SIG-M5 treated with dmso at 0.1 percent for 504 hours (cell line): ENCODE data around the gene ADAM10.
"Not testable (repeated sequence)": the region's sequence is repeated elsewhere in the genome, so short reads cannot be mapped to it uniquely, and the experiment has no call there.

Source experiments
- DNase-seq: peaks from one replicate; lab custom pipeline; 2025; ENCODE audit not compliant: unreplicated experiment; lab: John Stamatoyannopoulos, UW

ADAM10 gene

GRCh38 chr15:58622877-58623276 is 126.6 kb downstream of the ADAM10 start:
- no peak for DNase-seq

GRCh38 chr15:58620268-58620667 is 129.2 kb downstream of the ADAM10 start:
- DNase-seq = not testable (repeated sequence)

DNA sequence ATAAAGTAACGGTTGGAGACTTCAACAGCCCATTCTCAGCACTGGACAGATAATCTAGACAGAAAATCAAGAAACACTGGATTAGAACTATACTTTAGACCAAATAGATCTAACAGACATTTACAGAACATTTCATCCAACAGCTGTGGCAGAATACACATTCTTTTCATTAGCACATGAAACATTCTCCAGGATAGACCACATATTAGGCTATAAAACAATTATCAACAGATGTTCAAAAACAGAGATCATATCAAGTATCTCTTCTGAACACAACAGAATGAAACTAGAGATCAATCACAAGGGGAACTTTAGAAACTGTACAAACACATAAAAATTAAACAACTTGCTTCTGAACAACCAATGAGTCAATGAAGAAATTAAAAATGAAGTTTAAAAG is 133.3 kb downstream of the ADAM10 start:
- no peak for DNase-seq

DNA sequence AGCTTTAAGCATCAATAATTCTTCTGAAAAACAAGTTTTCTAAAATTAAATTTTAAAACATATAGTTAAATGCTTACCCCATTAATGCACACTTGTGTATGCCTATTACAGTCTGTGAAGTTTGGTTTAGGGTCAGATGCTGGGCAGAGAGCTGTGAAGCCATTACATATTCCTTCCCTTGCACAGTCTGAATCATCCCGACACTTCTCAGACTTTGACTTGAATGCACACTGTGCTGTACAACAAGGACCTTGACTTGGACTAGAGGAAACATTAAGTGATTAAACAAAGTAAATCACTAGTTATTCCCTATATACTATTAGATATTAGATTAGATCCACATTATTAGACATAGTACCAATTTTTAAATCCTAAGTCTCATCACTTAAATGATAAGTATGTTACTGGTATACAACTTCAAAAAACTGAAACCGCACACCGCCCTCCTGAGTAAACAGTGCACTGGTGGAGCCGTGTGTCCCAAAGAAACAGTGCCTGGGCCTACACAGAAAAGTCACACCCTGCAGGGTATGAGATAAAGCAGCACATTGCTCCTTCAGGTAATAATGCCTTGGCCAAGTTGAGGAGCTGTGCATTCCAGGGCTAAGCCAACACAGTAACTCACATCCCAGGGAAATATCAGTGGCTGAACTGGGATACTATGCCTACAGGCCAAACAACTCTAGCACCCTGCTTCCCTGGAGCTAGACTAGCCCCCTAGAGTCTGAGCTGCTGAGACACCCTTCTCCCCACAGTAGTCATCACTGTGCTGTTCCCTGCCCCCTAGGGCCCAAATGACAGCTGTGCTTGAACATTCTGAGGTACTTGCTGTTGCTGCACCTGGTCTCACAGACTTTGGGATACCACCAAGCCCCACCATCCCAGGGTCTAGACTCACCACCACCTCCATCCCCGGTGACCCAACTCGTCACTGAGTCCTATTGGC is 137.5 kb downstream of the ADAM10 start:
- DNase-seq = no peak

GRCh38 chr15:58608711-58609110 is 140.8 kb downstream of the ADAM10 start:
- DNase-seq = no peak

DNA sequence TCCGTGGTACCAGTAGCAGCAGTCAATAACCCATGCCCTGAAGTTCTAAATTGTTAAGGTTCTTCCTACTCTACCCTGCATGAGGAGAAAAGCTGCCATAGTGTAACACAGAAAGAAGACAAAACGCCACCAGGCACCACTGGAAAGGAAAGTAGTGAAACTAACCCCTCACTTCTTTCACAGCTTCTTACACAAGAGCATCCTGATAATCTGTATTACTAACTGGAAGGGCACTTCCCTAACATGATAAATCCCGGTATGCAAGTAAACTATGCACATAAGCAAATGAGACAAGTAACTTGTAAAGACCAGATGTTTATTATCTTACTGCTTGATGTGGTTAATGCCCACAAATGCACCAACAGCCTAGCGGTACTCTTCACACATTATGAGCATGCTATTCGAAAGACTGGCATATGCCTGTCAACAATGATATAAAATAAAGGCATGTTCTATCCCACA is 141.3 kb downstream of the ADAM10 start:
- no peak for DNase-seq

DNA sequence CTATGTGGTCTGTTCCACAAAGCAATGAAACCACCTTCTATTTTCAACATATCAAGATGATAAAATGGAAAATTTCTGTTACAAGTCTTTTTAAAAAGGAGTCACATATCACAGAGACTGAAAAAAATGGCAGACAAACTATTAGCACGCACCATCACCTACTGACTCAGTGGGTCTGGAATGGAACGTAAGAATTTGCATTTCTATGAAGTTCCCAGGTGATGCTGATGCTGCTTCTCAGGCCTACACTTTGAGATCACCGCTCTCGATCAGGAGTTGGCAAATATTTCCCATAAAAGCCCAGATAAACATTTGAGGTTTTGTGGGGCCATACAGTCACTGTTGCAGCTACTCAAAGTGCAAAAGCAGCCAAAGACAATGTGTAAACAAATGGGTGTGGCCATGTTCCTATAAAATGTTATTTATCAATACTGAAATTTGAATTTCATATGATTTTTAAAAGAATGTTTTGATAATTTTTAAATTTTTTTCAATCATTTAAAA is 142.9 kb downstream of the ADAM10 start:
- no peak for DNase-seq

- no peak for DNase-seq
These were observed 143.5 kb downstream of the ADAM10 start for GRCh38 chr15:58605931-58606530.

DNA sequence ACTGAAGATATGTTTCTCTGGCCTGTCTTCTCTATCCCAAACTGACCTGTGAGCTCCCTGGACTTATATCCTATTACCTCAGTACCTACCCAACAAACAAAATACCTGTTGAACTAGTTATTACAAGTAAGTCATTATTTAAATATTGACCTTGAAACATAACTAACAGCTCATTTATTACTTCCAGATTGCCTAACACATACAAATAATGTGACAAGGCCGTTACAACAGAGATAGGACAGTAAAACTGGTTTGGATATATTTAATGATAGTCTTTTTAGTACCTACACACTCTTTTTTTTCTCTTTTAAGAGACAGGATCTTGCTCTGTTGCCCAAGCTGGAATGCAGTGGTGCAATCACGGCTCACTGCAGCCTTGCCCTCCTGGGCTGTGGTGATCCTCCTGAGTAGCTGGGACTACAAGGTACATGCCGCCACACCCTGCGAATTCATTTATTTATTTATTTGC is 145.0 kb downstream of the ADAM10 start:
- peak; percentile 63 for DNase-seq

DNA sequence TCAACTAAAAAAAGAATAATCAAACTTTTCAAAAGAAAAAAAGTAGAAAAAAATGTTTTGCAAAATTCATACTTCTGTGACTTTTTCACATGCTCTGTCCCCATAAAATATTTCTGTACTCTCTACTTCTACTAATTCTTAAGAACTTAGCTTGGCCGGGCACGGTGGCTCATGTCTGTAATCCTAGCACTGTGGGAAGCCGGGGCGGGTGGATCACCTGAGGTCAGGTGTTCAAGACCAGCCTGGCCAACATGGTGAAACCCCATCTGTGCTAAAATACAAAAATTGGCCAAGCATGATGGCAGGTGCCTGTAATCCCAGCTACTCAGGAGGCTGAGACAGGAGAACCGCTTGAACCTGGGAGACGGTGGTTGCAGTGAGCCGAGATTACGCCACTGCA is 145.6 kb downstream of the ADAM10 start:
- DNase-seq = not testable (repeated sequence)

DNA sequence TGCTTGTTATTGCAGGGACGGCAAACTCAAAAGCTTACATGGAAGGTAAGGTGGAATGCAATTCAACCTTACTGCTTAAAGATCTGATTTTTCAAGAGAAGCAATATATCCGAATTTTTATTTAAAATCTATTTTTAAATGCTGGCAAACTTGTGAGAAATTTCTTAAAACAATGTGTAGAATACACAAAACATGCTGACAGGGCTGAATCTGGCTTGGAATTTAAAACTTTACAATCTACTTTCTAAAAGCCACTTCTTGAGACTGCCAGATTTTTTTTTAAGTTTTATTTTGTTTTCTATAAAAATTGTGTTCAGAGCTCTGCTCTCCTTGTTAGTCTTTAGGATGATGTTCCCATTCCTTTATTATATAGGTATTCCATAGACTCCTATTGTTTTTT is 146.7 kb downstream of the ADAM10 start:
- DNase-seq = no peak

GRCh38 chr15:58598829-58599210 is 150.7 kb downstream of the ADAM10 start:
- no peak for DNase-seq

DNA sequence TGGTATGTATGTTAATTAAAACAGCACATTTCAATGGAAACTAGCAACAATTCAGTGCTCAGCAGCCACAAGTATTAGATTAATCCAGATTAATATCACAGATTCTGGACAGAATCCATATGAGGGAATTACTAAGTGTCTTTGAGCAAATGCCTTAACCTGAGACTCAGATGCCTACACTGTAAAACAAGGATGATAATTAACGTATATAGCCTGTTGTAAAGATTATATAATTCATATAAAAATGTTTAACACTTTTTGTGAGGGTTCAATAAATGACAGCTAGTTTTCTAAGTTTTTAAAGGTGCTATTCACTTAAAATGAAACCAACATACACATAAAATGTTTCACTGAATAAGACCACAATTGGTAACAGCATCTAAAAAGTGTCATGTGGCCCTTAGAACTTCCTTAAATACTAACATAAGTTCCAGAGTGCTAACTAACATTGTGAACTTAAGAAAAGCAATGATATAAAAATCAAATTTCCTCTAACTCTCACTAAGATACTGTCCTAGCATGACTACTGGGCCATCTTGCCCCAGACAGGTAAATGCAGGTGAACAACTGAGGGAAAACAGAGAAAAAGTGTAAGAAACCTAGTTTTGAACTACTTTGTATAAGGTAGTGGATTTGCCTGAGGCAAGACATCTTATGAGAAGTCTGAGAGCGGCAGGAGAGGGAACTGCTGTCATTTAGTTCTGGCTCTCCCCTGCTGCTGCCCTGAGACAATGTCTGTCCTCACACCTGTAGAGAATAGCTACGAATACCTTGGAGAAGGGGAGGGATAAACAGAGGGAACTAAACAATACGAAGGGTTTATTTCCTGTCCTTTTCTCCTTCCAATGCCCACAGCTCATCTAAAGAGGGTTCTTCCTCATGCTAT is 151.3 kb downstream of the ADAM10 start:
- DNase-seq = no peak

DNA sequence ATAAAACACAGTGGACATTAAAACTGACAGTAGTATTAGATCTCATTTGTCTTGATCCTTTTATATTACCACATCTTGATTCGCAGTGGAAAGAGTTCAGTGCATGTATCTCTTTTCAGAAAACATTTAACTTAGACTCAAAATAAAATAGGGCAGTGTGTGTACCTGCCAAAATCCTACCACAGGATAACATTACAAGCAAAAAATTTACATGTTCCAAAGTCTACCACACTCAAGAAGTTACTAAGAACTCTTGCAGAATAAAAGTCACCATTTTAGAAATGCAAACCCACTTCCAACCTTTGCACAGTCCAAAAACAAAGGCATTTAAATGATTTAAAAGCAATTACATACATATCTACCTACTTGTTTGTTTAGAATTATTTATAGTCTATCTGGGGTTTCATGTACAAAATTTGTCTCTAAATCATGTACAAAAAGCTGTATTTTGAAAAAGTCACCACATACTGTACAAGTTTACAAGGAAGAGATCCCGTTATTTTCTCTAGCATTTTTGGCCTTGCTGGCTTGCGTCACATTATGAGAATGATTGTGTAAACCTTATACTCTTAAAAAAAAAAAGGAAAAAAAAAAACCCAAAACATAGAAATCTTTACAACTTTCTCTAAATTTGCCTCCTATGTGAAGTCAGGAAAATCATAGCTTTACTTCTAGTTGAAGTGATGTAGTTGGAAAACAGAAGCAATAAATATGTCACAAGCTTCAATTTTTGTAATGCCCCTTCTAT is 153.8 kb downstream of the ADAM10 start:
- no peak for DNase-seq

DNA sequence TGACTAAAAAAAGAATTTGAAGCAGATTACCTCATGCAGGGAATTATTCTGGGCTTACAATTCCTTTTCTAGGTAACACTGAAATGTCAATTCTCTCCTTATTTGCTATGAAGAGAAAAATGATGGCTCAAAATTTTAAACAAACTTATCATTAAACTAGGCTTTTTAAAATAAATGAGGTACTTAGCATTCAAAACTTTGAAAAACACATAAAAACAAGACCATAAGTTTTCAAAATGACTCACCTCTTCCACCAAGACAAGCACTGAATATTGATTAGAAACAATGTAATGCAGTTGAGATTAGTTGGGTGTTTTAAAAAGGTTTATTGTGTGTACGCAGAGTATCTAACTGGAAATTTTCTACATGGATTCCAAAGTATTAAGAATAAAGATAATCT is 154.6 kb downstream of the ADAM10 start:
- no peak for DNase-seq

- no peak for DNase-seq
These were observed 155.6 kb downstream of the ADAM10 start for GRCh38 chr15:58593870-58594269.

GRCh38 chr15:58590926-58591325 is 158.6 kb downstream of the ADAM10 start:
- DNase-seq = no peak

DNA sequence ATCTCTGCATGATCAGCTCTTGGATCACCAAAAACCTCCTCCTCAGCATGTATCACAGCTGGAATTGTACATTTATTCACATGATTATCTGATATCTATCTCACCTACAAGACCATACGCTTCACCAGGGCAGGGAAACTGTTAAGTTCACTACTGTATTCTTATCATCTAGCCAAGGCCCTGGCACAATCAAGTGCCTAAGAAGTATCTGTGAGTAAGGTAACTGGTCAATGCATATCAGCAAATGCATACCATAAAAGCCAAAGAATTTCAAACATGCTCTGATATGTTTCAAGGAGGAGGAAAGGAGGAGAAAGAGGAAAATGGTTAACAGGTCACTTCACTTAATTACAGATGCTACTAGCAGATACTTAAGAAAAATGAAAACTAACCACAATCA is 159.3 kb downstream of the ADAM10 start:
- DNase-seq = no peak

GRCh38 chr15:58589047-58589446 is 160.5 kb downstream of the ADAM10 start:
- no peak for DNase-seq

- DNase-seq = no peak
These were observed 161.4 kb downstream of the ADAM10 start for GRCh38 chr15:58588096-58588495.
